Ishikawa (cell line): ENCODE measurements around the gene CAMTA1.

ENCODE experiments used
- CEBPB ChIP-seq: IDR thresholded peaks from 2 replicates; pipeline ENCODE4 v1.6.1; 2012
- EGR1 ChIP-seq: IDR thresholded peaks from 2 replicates; pipeline ENCODE4 v1.6.1; 2012
- EP300 ChIP-seq: IDR thresholded peaks from 2 replicates; pipeline ENCODE4 v1.6.1; 2012; ENCODE audit warnings: borderline replicate concordance
- FOXM1 ChIP-seq: IDR thresholded peaks from 2 replicates; pipeline ENCODE4 v1.6.1; 2012; ENCODE audit warnings: low read depth, borderline replicate concordance
- RAD21 ChIP-seq: IDR thresholded peaks from 2 replicates; pipeline ENCODE4 v1.6.1; 2012; ENCODE audit warnings: low read depth
- TAF1 ChIP-seq: IDR thresholded peaks from 2 replicates; pipeline ENCODE4 v1.6.1; 2012; ENCODE audit warnings: low read depth, mild to moderate bottlenecking
- TCF12 ChIP-seq: IDR thresholded peaks from 2 replicates; pipeline ENCODE4 v1.6.1; 2012; ENCODE audit warnings: low read depth
- USF1 ChIP-seq: IDR thresholded peaks from 2 replicates; pipeline ENCODE4 v1.6.1; 2012
- YY1 ChIP-seq: IDR thresholded peaks from 2 replicates; pipeline ENCODE4 v1.6.1; 2012; ENCODE audit warnings: low read depth
- ZBTB7A ChIP-seq: IDR thresholded peaks from 2 replicates; pipeline ENCODE4 v1.6.1; 2012; ENCODE audit warnings: low read depth
- TF ChIP-seq, protein P1 (sequence below): IDR thresholded peaks from 2 replicates; pipeline ENCODE4 v1.6.1; 2012
- TF ChIP-seq, protein P2 (sequence below): IDR thresholded peaks from 2 replicates; pipeline ENCODE4 v1.6.1; 2012; ENCODE audit warnings: low read depth, mild to moderate bottlenecking

DNA sequence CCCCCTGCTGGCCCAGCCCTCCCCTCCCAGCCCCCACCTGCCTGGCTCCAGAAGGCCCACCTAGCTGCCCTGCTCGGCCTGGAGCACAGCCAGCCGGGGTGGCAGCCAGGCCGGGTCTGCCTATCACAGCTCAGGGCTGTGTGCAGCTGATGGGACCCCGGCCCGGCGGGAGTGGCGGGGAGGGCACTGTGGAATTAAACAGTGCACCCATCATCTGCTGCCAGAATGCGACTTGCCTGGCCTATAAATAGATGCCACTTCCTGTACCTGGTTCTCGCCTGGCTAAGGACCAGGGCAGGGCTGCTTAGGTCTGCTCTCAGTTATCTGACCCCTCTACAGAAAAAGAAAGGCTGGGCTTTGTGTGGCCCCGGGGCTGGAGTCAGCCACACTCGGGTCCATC is 887.6 kb downstream of the CAMTA1 start:
- TF ChIP-seq EP300 (no peak), USF1 (no peak), RAD21 (no peak), TCF12 (no peak), FOXM1 (no peak), CEBPB (no peak), YY1 (no peak), TAF1 (no peak), ZBTB7A (no peak), EGR1 (no peak)
- TF ChIP-seq, protein P1, sequence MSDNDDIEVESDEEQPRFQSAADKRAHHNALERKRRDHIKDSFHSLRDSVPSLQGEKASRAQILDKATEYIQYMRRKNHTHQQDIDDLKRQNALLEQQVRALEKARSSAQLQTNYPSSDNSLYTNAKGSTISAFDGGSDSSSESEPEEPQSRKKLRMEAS: no peak
- TF ChIP-seq, protein P2, sequence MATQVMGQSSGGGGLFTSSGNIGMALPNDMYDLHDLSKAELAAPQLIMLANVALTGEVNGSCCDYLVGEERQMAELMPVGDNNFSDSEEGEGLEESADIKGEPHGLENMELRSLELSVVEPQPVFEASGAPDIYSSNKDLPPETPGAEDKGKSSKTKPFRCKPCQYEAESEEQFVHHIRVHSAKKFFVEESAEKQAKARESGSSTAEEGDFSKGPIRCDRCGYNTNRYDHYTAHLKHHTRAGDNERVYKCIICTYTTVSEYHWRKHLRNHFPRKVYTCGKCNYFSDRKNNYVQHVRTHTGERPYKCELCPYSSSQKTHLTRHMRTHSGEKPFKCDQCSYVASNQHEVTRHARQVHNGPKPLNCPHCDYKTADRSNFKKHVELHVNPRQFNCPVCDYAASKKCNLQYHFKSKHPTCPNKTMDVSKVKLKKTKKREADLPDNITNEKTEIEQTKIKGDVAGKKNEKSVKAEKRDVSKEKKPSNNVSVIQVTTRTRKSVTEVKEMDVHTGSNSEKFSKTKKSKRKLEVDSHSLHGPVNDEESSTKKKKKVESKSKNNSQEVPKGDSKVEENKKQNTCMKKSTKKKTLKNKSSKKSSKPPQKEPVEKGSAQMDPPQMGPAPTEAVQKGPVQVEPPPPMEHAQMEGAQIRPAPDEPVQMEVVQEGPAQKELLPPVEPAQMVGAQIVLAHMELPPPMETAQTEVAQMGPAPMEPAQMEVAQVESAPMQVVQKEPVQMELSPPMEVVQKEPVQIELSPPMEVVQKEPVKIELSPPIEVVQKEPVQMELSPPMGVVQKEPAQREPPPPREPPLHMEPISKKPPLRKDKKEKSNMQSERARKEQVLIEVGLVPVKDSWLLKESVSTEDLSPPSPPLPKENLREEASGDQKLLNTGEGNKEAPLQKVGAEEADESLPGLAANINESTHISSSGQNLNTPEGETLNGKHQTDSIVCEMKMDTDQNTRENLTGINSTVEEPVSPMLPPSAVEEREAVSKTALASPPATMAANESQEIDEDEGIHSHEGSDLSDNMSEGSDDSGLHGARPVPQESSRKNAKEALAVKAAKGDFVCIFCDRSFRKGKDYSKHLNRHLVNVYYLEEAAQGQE: no peak
